GM12891 (cell line): ENCODE data around the gene TTC22.

ENCODE experiments used
- DNase-seq: peaks from one replicate; pipeline ENCODE4 v3.0.0; 2011; ENCODE audit warnings: low spot score; ENCODE audit not compliant: insufficient read length
- FAIRE-seq: peaks from 2 replicates; lab custom pipeline; 2011; peaks lifted over from hg19 to GRCh38; lab: Jason Lieb, UNC
- PAX5 ChIP-seq: IDR thresholded peaks from 2 replicates; pipeline ENCODE4 v1.6.1; 2011; ENCODE audit warnings: low read length, moderate library complexity, mild to moderate bottlenecking; ENCODE audit not compliant: insufficient read depth, severe bottlenecking
- POLR2A ChIP-seq: IDR thresholded peaks from 2 replicates; pipeline ENCODE4 v1.6.1; 2011; ENCODE audit warnings: low read depth, low read length, control low read depth
- POLR2AphosphoS5 ChIP-seq: IDR thresholded peaks from 2 replicates; pipeline ENCODE4 v1.6.1; 2011; ENCODE audit warnings: low read depth, low read length, control low read depth
- POU2F2 ChIP-seq: IDR thresholded peaks from 2 replicates; pipeline ENCODE4 v1.6.1; 2011; ENCODE audit warnings: low read depth, mild to moderate bottlenecking, control low read depth, low read length, moderate library complexity
- SPI1 ChIP-seq: IDR thresholded peaks from 2 replicates; pipeline ENCODE4 v1.6.1; 2011; ENCODE audit warnings: low read depth, low read length, control low read depth
- TAF1 ChIP-seq: IDR thresholded peaks from 2 replicates; pipeline ENCODE4 v1.6.1; 2011; ENCODE audit warnings: low read depth, low read length, control low read depth

TTC22 gene

DNA sequence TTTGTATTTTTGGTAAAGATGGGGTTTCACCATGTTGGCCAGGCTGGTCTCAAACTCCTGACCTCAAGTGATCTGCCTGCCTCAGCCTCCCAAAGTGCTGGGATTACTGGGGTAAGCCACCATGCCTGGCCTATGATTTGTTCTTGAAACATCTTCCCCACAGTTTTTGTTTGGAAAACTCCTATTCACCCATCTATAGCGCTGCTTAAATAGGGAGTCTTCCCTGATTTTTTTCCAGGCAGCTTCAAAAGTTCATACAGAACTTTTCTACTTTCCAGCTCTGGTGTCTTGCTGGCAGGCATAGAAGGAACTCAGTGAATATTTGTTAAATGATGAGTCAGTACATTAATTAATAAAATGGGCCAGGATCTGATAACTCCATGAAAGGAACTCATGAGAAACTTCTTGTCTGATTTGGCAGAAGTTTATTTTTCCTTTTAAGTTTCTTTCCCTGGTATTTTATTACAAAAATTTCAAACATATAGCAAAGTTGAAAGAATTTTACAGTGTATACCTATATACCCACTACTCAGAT lies 33.0 kb upstream of the TTC22 start:
- FAIRE-seq (no peak), DNase-seq (no peak)
- no peak for TF ChIP-seq POLR2AphosphoS5
- no peak for TF ChIP-seq POLR2A
- no peak for TF ChIP-seq POU2F2

DNA sequence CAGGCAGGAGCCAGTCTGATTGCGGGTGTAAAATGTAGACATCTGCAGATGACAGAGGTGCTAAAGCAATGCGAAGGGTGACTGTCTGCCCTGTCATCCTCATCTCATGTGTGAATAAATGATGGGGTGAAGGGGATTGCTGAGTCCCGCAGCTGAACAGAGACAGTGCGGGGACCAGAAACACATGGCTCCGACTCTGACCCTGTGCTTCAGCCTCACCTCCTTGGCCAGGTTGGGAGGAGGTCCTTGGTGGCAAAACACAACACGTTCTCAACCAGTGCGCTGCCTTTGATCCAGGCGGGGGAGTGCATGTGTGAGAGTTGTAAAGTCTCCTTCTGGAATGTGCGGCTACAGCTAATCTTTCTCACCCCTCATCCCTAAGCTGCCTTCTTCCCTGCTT lies 32.0 kb upstream of the TTC22 start:
- DNase-seq: no peak
- no peak for FAIRE-seq
- TF ChIP-seq TAF1 (no peak), POU2F2 (no peak), POLR2A (no peak), POLR2AphosphoS5 (no peak), PAX5 (no peak), SPI1 (no peak)

DNA sequence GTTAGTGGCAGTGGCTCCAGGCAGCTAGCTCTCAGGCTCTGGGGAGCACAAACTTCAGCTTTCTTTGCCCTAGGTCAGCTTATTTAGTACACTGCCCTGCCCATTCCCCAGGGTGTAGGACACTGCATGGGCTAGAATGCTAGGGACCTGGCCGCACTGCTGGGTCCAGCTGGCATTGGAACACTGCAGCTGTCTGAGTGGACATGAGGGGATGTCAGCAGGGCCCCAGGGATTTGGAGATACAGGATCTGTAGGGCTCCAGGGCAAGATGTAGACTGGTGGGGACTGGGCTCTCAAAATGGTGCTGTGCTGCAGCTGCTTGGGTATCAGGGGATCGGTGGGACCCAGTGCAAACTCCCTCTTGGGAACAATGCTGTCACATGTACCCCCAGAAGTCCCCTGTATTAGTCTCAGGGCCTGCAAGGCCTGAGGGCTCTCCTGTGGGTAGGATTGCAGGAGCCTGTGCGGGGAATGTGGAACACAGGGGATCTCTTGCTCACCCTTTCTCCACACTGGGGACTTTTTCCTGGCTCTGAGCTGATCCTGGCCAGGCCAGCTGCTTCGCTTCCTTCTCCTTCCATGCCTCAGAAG lies 25.2 kb upstream of the TTC22 start:
- no peak for DNase-seq
- TF ChIP-seq POLR2A (no peak), POLR2AphosphoS5 (no peak)
- FAIRE-seq: no peak

DNA sequence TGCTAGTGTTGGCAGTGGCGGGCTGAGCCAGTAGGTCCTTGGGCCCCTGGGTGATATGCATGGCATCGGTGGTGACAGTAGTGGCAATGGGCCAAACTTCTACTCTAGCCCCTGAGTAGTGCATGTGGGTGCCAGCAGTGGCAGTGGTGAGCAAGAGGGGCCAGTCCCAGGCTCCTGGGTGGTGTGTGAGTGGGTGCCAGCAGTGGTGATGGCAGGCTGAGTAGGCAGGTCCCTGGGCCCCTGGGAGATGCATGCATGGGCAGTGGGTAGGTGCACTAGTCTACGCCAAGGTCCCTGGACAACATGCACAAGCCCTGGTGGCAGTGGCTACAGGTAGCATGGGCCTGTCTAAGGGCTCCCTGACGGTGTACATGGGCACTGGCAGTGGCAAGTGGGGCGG lies 24.6 kb upstream of the TTC22 start:
- FAIRE-seq (no peak), DNase-seq (no peak)
- TF ChIP-seq PAX5: no peak
- TF ChIP-seq POLR2AphosphoS5: no peak
- TF ChIP-seq POU2F2: no peak
- no peak for TF ChIP-seq TAF1
- TF ChIP-seq SPI1: no peak
- no peak for TF ChIP-seq POLR2A

DNA sequence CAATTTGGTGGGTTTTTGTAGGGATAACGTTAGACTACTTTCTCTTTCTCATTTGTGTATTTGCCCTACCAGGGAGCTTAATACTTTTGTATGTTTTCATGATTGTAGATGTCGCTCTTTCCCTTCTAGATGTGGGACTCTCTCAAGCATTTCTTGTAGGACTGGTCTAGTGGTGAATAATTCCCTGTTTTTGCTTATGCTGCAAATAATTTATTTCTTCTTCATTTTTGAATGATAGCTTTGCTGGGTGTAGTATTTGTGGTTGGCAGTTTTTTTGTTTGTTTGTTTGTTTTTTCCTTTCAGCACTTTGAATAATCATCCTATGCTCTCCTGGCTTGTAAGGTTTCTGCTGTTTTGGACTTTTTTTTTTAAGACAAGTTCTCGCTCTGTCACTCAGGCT lies 22.5 kb upstream of the TTC22 start:
- DNase-seq: no peak
- no peak for TF ChIP-seq POU2F2
- FAIRE-seq: no peak

DNA sequence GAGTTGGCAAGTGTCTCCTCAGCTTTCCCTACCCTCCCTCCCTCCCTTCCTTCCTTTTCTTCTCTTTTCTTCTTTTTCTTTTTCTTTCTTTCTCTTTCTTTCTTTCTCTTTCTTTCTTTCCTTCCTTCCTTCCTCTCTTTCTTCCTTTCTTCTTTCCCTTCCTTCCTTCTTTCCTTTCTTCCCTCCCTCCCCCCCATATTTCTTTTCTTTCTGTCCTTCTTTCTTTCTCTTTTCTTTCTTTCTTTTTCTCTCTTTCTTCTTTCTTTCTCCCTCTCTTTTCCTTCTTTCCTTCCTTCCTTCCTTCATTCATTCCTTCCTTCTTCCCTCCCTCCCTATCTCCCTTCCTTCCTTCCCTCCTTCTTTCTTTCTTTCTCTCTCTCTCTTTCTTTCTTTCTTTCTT lies 18.6 kb upstream of the TTC22 start:
- no peak for TF ChIP-seq PAX5
- no peak for FAIRE-seq
- no peak for DNase-seq

DNA sequence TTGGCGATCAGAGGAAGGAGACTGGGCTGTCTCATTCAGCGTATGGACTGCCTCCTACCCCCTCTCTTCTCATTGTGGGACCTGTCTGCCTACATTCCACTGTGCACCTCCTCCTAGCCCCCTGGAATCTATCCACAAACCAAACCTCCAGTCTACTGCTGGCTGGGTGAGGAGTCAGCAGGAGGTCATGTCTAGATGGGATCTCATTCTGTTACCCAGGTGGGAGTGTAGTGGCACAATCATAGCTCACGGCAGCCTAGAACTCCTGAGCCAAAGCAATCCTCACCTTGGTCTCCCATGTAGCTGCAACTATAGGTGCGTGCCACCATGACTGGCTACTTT lies 18.0 kb upstream of the TTC22 start:
- DNase-seq (no peak), FAIRE-seq (no peak)
- TF ChIP-seq POLR2AphosphoS5: no peak

DNA sequence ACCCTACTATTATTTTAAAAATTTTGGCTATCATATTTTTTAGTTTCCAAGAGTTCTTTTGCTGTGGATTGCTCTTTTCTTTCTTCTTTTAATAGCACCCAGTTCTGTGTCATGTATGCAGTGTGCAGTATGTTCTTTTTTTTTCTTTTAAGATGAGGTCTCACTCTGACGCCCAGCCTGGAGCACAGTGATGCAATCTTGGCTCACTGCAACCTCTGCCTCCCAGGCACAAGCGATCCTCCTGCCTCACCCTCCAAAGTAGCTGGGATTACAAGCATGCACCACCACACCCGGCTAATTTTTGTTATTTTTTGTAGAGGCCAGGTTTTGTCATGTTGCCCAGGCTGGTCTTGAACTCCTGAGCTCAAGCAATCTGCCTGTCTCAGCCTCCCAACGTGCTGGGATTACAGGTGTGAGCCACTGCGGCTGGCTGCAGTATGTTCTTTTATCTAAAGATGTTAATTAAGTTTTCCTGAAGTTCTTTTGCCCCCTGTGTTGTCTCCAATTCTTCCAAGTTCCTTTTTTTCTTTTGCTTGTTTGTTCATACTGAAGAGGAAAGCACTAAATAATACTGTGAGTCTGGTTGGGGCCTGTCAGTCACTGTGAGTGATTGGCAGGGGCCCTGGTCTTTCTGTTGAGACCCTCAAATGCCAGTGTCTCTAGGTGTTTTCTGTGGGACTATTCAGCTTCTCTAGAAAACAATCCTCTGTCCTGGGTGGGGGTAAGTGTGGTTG lies 17.5 kb upstream of the TTC22 start:
- FAIRE-seq (no peak), DNase-seq (no peak)
- TF ChIP-seq TAF1 (no peak), POLR2AphosphoS5 (no peak), POLR2A (no peak), POU2F2 (no peak), PAX5 (no peak), SPI1 (no peak)

DNA sequence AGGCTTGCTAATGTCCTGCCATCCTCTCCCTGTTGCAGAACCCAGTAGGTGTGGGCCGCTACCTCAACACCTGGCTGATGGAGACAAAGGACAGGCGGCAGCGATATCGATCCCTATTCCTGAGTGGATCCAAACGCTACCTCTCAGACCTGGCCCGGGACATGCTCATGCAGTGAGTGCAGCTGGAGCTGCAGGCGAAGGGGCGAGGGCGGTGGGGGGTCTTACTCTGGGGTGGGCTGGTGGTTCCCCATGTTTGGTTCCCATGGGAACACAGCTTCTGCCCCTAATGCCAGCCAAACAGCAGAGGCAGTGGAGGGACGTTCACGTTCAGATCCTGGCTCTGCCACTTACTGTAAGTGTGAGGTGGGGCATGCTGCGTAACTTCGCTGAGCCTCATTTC lies 15.8 kb upstream of the TTC22 start:
- FAIRE-seq: no peak
- no peak for TF ChIP-seq TAF1
- no peak for DNase-seq

DNA sequence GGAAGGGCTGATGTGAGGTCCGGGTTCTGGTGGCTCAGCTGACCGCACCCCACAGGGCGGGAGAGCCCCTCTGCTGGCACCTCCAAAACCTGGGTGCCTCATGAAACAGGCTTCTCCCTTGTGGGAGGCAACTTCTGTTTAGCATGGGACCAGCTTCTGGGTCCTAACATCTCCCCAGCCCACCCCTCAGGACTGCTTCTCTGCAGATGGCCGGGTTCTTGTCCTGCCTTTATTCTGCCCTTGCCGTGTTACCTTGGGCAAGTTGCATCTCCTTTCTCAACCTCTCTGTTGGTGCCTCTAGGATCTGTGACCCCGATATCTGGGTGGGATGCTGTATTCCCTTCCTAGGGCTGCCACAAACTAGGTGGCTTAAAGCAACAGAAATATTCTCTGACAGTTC lies 15.0 kb upstream of the TTC22 start:
- FAIRE-seq: no peak
- TF ChIP-seq POLR2A (no peak), POU2F2 (no peak), SPI1 (no peak), PAX5 (no peak), TAF1 (no peak), POLR2AphosphoS5 (no peak)
- DNase-seq: no peak

DNA sequence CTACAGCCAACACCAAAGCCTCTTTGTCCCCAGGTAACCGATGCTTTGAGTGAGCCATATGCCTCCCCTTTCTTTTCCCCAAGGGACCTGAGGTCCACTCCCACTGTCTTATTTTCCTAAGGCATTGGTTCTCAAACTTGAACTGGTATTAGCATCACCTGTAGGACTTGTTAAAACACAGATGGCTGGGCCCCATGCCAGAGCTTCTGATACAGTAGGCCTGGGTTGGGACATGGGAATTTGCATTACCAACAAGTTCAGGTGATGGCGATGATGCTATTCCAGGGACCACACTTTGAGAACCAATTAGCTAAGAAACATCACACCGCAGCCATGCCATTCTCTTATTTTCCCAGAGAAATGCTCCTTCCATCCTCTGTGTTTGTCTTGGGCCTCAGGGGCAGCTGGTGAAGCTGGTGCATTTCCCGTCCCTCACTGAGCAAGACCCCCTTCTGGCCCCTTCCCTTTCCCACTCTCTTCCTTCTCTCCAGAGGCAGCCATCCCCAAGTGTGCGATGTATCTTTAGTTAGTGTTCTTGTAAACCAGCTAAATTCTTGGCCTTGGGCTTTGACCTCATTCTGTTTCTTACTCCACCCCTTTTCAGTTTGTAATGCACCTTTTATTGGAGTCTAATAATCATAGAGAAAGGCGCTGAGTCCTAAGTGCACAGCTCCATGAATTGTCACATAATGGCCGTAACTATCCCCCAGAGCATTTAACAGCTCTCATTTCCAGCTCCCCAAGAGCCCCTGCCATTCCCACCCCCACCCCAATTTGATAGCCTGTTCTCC lies 14.2 kb upstream of the TTC22 start:
- no peak for TF ChIP-seq POU2F2
- no peak for TF ChIP-seq PAX5
- TF ChIP-seq POLR2A: no peak
- TF ChIP-seq TAF1: no peak
- no peak for TF ChIP-seq SPI1
- TF ChIP-seq POLR2AphosphoS5: no peak
- DNase-seq: no peak
- no peak for FAIRE-seq
